Esophagus squamous epithelium (tissue), 5 donors: ENCODE data around the gene CDYL. TPM values are rescaled to one million over a fixed set of nuclear protein-coding genes. Genes with fewer than 3 reads are reported as not detected.

Experiments used
- DNase-seq: peaks from one replicate; lab custom pipeline; 2025; lab: John Stamatoyannopoulos, UW
- H3K27ac ChIP-seq, 4 donors: fragments of 200-600 bp; sonication (generic); one replicate each; pipeline ENCODE4 v1.5.1; 2016 to 2019; ENCODE audit warnings: mild to moderate bottlenecking in 1 of 4
- H3K27me3 ChIP-seq, 4 donors: fragments of 200-600 bp; sonication (generic); 1 replicate in 3 of 4; 2 replicates in 1 of 4; pipeline versions ENCODE4 v1.5.1 to v1.6.0; 2017 to 2021; ENCODE audit warnings: antibody characterized with exemption in 1 of 4
- H3K36me3 ChIP-seq, 3 donors: fragments of 200-600 bp; sonication (generic); one replicate each; pipeline ENCODE4 v1.5.1; 2016 to 2019
- H3K4me1 ChIP-seq, 3 donors: fragments of 200-600 bp; sonication (generic); one replicate each; pipeline ENCODE4 v1.5.1; 2017 to 2019
- H3K4me3 ChIP-seq, 4 donors: fragments of 200-600 bp; sonication (generic); 1 replicate in 3 of 4; 2 replicates in 1 of 4; pipeline ENCODE4 v1.5.1; 2016 to 2019; ENCODE audit warnings: mild to moderate bottlenecking in 2 of 4, moderate library complexity in 1 of 4
- H3K9me3 ChIP-seq, 3 donors: fragments of 200-600 bp; sonication (generic); one replicate each; pipeline ENCODE4 v1.5.1; 2016 to 2019
- CTCF ChIP-seq, 6 experiments: fragments of 450-650 bp in 4 of 6; fragments of 200-600 bp in 2 of 6; sonication (generic) in 2 of 6; IDR thresholded peaks; one replicate each; pipeline ENCODE4 v1.5.1; 2016 to 2019; ENCODE audit warnings: antibody characterized with exemption in 6 of 6, mild to moderate bottlenecking in 4 of 6, moderate library complexity in 4 of 6
- POLR2A ChIP-seq, 4 donors: fragments of 450-650 bp; IDR thresholded peaks; one replicate each; pipeline ENCODE4 v1.6.1; 2017; ENCODE audit warnings: antibody characterized with exemption in 4 of 4, mild to moderate bottlenecking in 4 of 4, moderate library complexity in 3 of 4
- WGBS, 2 donors: methylation state at CpG; one replicate each; pipeline ENCODE4 v1.1.5; 2018; 5-methylcytosine and 5-hydroxymethylcytosine counted together
- intact Hi-C: fragments of 100-400 bp; cut with DNase I; formaldehyde crosslinking; loops from one replicate; pipeline ENCODE4 v1.15.0; 2022
- total RNA-seq, 4 donors: library from RNA; depleted of rRNA; stranded (reverse); fragments of >200 nt; gene quantifications; one replicate each; pipeline ENCODE4 v1.1.0, GENCODE V29; 2016
- donor health status: DM: yes; HTN: yes; CAD: no.

Gene CDYL
- total RNA-seq, 4 donors from 2014 or later = 15.2 to 43.5 (median 19.6) TPM

- Histone ChIP-seq H3K36me3 (no peaks in the 10 kb centered on the region), H3K4me1 (peaks cover 4 to 41% (median 16%) of the 10 kb centered on the region in 3 donors), H3K27me3 (no peaks in the 10 kb centered on the region), H3K27ac (no peak overlapping the region), H3K9me3 (no peaks in the 10 kb centered on the region), H3K4me3 (no peak overlapping the region)
- no peak for DNase-seq
- 22 to 23% methylated on average over 4 of the region's 11 CpGs for WGBS, 2 donors
- TF ChIP-seq POLR2A (IDR thresholded peaks at IDR 0.05) (no peak), CTCF (IDR thresholded peaks at IDR 0.05) (no peak)
- intact Hi-C loops = no loop called here
These were observed 4.2 kb downstream of the CDYL start for GRCh38 chr6:4780360-4780812.

GRCh38 chr6:4781426-4781825 is 5.2 kb downstream of the CDYL start:
- no peaks in the 10 kb centered on the region for H3K9me3 ChIP-seq
- H3K36me3 ChIP-seq = no peaks in the 10 kb centered on the region
- H3K27me3 ChIP-seq = no peaks in the 10 kb centered on the region
- 70 to 71% methylated on average over 4 of the region's 4 CpGs for WGBS, 2 donors
- no peak for DNase-seq
- intact Hi-C loops = no loop called here
- TF ChIP-seq CTCF (IDR thresholded peaks at IDR 0.05) = no peak
- no peak for TF ChIP-seq POLR2A (IDR thresholded peaks at IDR 0.05)
- H3K4me3 ChIP-seq = no peak overlapping the region
- H3K27ac ChIP-seq = no peak overlapping the region
- peaks cover 4 to 41% (median 16%) of the 10 kb centered on the region in 3 donors for H3K4me1 ChIP-seq

- Histone ChIP-seq H3K36me3 (no peaks in the 10 kb centered on the region), H3K27me3 (no peaks in the 10 kb centered on the region), H3K4me1 (peaks cover 4 to 41% (median 16%) of the 10 kb centered on the region in 3 donors), H3K4me3 (no peak overlapping the region), H3K9me3 (no peaks in the 10 kb centered on the region), H3K27ac (no peak overlapping the region)
- no peak for TF ChIP-seq POLR2A (IDR thresholded peaks at IDR 0.05)
- no peak for TF ChIP-seq CTCF (IDR thresholded peaks at IDR 0.05)
- intact Hi-C loops = no loop called here
- no peak for DNase-seq
- 77 to 79% methylated on average over 9 of the region's 9 CpGs for WGBS, 2 donors
These were observed 5.9 kb downstream of the CDYL start for GRCh38 chr6:4781967-4782575.

GRCh38 chr6:4786996-4787395 is 10.8 kb downstream of the CDYL start:
- intact Hi-C loops = no loop called here
- WGBS, 2 donors = 71 to 73% methylated on average over 6 to 7 of the region's 7 CpGs
- no peak for TF ChIP-seq CTCF (IDR thresholded peaks at IDR 0.05)
- TF ChIP-seq POLR2A (IDR thresholded peaks at IDR 0.05) = no peak
- H3K27me3 ChIP-seq = no peaks in the 10 kb centered on the region
- no peaks in the 10 kb centered on the region for H3K36me3 ChIP-seq
- peaks cover 2 to 25% (median 4%) of the 10 kb centered on the region in 3 donors for H3K4me1 ChIP-seq
- no peak overlapping the region for H3K4me3 ChIP-seq
- no peak overlapping the region for H3K27ac ChIP-seq
- H3K9me3 ChIP-seq = no peaks in the 10 kb centered on the region
- no peak for DNase-seq

- no peaks in the 10 kb centered on the region for H3K9me3 ChIP-seq
- intact Hi-C loops = no loop called here
- no peak overlapping the region for H3K27ac ChIP-seq
- peaks cover 0 to 20% (median 0%) of the 10 kb centered on the region in 3 donors for H3K4me1 ChIP-seq
- DNase-seq = no peak
- WGBS, 2 donors = 81 to 90% methylated on average over 6 of the region's 6 CpGs
- no peaks in the 10 kb centered on the region for H3K27me3 ChIP-seq
- TF ChIP-seq CTCF (IDR thresholded peaks at IDR 0.05) (no peak), POLR2A (IDR thresholded peaks at IDR 0.05) (no peak)
- H3K4me3 ChIP-seq = no peak overlapping the region
- H3K36me3 ChIP-seq = no peaks in the 10 kb centered on the region
These were observed 12.3 kb downstream of the CDYL start for GRCh38 chr6:4788482-4788881.
